Stimulated activated CD8-positive, alpha-beta memory T cell treated with anti-CD3 and anti-CD28 coated beads, Interleukin-7, amount 100 ng/mL, for 48 hours (primary cell): ENCODE data around the gene WDR91.

Source experiments
- DNase-seq, 2 donors: peaks; one replicate each; pipeline ENCODE4 v3.0.0-alpha.2; 2020; ENCODE audit warnings: low read depth in 1 of 2; ENCODE audit errors: extremely low read depth in 1 of 2

Gene WDR91

GRCh38 chr7:135200821-135201331, 10.4 kb downstream of the WDR91 start:
- DNase-seq = no peak

- no peak for DNase-seq
Observed at GRCh38 chr7:135199439-135199838, 11.9 kb downstream of the WDR91 start.

- DNase-seq = no peak
Observed at GRCh38 chr7:135197906-135198655, 13.2 kb downstream of the WDR91 start.

- no peak for DNase-seq
Observed at GRCh38 chr7:135197343-135197742, 14.0 kb downstream of the WDR91 start.

GRCh38 chr7:135195968-135196629, 15.2 kb downstream of the WDR91 start:
- no peak for DNase-seq

GRCh38 chr7:135195156-135195555, 16.2 kb downstream of the WDR91 start:
- no peak for DNase-seq

GRCh38 chr7:135194494-135195095, 16.7 kb downstream of the WDR91 start:
- no peak for DNase-seq

- no peak for DNase-seq
Observed at GRCh38 chr7:135193615-135194081, 17.7 kb downstream of the WDR91 start.

GRCh38 chr7:135192914-135193536, 18.3 kb downstream of the WDR91 start:
- no peak for DNase-seq

GRCh38 chr7:135190703-135191102, 20.6 kb downstream of the WDR91 start:
- DNase-seq = no peak

GRCh38 chr7:135189961-135190360, 21.4 kb downstream of the WDR91 start:
- no peak for DNase-seq

GRCh38 chr7:135189221-135189662, 22.1 kb downstream of the WDR91 start:
- DNase-seq = no peak

- DNase-seq = no peak
Observed at GRCh38 chr7:135188298-135188984, 22.9 kb downstream of the WDR91 start.

GRCh38 chr7:135186841-135187253, 24.5 kb downstream of the WDR91 start:
- no peak for DNase-seq

- no peak for DNase-seq
Observed at GRCh38 chr7:135186261-135186540, 25.1 kb downstream of the WDR91 start.

- DNase-seq = no peak
Observed at GRCh38 chr7:135185471-135186260, 25.7 kb downstream of the WDR91 start.

GRCh38 chr7:135184254-135184841, 27.0 kb downstream of the WDR91 start:
- DNase-seq = no peak

GRCh38 chr7:135183478-135183877, 27.8 kb downstream of the WDR91 start:
- no peak for DNase-seq

- no peak for DNase-seq
Observed at GRCh38 chr7:135181929-135182678, 29.2 kb downstream of the WDR91 start.
